ENCODE measurements around the gene FSTL3. TPM values are rescaled to one million over a fixed set of nuclear protein-coding genes. Genes with fewer than 3 reads are reported as not detected.

FSTL3 gene
- total and polyA plus RNA-seq, 10 of the 15 experiments (the other 5 are each of a cell fraction or from before 2014, with no cell fraction given) = 0.42 to 13.5 (median 3.6) TPM

DNA sequence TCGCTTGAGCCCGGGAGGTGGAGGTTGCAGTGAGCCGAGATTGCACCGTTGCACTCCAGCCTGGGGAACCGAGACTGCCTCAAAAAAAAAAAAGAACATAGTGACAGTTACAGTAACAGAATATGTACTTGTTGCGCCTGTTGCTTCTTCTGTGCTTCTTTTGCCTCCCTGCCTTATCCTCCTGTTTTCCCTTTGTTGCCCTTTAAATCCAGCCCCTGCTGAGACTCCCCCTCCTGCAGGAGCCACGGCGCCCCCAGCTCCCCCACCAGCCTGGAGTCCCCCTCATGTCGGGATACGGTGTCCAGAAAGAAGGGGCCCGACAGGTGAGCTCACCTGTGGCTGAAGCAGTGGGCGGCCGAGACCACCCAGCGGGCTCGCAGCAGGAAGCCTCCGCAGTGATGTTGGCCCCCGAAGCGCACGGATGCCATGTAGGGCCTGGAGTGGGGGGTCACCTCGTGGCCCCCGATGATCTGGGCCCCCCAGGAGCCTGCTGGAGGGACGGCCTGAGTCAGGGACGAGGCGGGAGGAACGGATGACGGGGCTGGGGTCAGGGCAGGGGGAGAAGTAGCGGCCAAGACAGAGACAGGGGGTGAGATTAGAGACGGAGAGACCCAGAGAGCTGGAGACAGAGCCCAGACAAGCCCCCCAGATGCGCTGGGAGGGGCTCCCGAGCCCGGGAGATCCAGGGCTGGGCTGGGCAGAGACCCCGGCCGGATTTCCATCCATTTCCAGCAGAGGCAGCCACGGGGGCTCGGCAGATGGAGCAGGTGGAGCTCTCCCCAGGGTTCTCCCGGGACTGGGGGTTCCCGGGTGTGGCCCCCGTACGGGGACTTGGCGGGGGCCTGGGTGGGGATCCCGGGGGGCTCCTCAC is 18.5 kb downstream of the FSTL3 start:
- in situ Hi-C loops (cut with MboI) (no loop called here), intact Hi-C loops (cut with micrococcal nuclease; ENCODE audit: unreplicated experiment) (no loop called here)
- Histone ChIP-seq H3K79me2 (ENCODE audit: control insufficient read depth, insufficient read depth, low read length) (no peaks in the 10 kb centered on the region), H4K20me1 (ENCODE audit: control insufficient read depth, insufficient read depth) (no peaks in the 10 kb centered on the region), H3K4me1 (ENCODE audit: control insufficient read depth, insufficient read depth, low read length) (no peaks in the 10 kb centered on the region), H3K36me3 (ENCODE audit: control insufficient read depth in 2 of 2, insufficient read depth in 2 of 2, low read length in 1 of 2) (no peaks in the 10 kb centered on the region), H3K4me3 (no peak overlapping the region), H3K9ac (ENCODE audit: control insufficient read depth, insufficient read depth, low read length) (no peak overlapping the region), H3K27me3 (replicated peaks in 1 of 2; ENCODE audit: control insufficient read depth in 2 of 2, insufficient read depth in 2 of 2, low read length in 1 of 2) (no peaks in the 10 kb centered on the region; a peak in 3 of 4 replicates), H3K9me3 (replicated peaks; ENCODE audit: control insufficient read depth, insufficient read depth, low read length) (no peaks in the 10 kb centered on the region), H3K27ac (ENCODE audit: control insufficient read depth, insufficient read depth) (no peak overlapping the region), H2AFZ (ENCODE audit: control insufficient read depth, low read depth, low read length) (no peak overlapping the region), H3K4me2 (ENCODE audit: control insufficient read depth, insufficient read depth) (no peak overlapping the region)
- RAD21 ChIA-PET (ENCODE audit: unreplicated experiment) = no interaction called here
- POLR2A ChIA-PET = no interaction called here
- no TSS peak for BruUV-seq (replicated peaks)
- CTCF ChIA-PET = no interaction called here
- SMC1A ChIA-PET (ENCODE audit: uncharacterized antibody, unreplicated experiment) = no interaction called here
- ATAC-seq (no peak), FAIRE-seq (no peak), DNase-seq (ENCODE audit: low read depth, low spot score) (no peak)
- 34% methylated on average over 27 of the region's 41 CpGs for WGBS (ENCODE audit: insufficient coverage, insufficient replicate concordance, low lambda C conversion rate, missing lambda C conversion rate)
- TF ChIP-seq RAD21 (IDR thresholded peaks at IDR 0.05; ENCODE audit: insufficient read depth, low read depth, low read length) (no peak), SPI1 (IDR thresholded peaks at IDR 0.05; ENCODE audit: borderline replicate concordance, insufficient read depth, low read depth, low read length) (no peak), PML (IDR thresholded peaks at IDR 0.05; ENCODE audit: low read length) (no peak), POU2F2 (IDR thresholded peaks at IDR 0.05; ENCODE audit: borderline replicate concordance, low read depth, low read length) (no peak), FOXM1 (IDR thresholded peaks at IDR 0.05; ENCODE audit: low read depth, low read length) (no peak), HDGF (IDR thresholded peaks at IDR 0.05) (no peak), TARDBP (IDR thresholded peaks at IDR 0.05; ENCODE audit: borderline replicate concordance) (no peak), SRF (IDR thresholded peaks at IDR 0.05; ENCODE audit: low read depth in 2 of 2, low read length in 2 of 2) (no peak), YBX1 (IDR thresholded peaks at IDR 0.05) (no peak), ZNF622 (IDR thresholded peaks at IDR 0.05) (no peak)
- TF ChIP-seq, protein P1, sequence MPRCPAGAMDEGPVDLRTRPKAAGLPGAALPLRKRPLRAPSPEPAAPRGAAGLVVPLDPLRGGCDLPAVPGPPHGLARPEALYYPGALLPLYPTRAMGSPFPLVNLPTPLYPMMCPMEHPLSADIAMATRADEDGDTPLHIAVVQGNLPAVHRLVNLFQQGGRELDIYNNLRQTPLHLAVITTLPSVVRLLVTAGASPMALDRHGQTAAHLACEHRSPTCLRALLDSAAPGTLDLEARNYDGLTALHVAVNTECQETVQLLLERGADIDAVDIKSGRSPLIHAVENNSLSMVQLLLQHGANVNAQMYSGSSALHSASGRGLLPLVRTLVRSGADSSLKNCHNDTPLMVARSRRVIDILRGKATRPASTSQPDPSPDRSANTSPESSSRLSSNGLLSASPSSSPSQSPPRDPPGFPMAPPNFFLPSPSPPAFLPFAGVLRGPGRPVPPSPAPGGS (IDR thresholded peaks at IDR 0.05; ENCODE audit: borderline replicate concordance, insufficient read depth, low read depth, low read length, poor library complexity, severe bottlenecking) = no peak
- TF ChIP-seq, protein P2, sequence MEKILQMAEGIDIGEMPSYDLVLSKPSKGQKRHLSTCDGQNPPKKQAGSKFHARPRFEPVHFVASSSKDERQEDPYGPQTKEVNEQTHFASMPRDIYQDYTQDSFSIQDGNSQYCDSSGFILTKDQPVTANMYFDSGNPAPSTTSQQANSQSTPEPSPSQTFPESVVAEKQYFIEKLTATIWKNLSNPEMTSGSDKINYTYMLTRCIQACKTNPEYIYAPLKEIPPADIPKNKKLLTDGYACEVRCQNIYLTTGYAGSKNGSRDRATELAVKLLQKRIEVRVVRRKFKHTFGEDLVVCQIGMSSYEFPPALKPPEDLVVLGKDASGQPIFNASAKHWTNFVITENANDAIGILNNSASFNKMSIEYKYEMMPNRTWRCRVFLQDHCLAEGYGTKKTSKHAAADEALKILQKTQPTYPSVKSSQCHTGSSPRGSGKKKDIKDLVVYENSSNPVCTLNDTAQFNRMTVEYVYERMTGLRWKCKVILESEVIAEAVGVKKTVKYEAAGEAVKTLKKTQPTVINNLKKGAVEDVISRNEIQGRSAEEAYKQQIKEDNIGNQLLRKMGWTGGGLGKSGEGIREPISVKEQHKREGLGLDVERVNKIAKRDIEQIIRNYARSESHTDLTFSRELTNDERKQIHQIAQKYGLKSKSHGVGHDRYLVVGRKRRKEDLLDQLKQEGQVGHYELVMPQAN (conservative IDR thresholded peaks at IDR 0.05) = no peak
- TF ChIP-seq, protein P3, sequence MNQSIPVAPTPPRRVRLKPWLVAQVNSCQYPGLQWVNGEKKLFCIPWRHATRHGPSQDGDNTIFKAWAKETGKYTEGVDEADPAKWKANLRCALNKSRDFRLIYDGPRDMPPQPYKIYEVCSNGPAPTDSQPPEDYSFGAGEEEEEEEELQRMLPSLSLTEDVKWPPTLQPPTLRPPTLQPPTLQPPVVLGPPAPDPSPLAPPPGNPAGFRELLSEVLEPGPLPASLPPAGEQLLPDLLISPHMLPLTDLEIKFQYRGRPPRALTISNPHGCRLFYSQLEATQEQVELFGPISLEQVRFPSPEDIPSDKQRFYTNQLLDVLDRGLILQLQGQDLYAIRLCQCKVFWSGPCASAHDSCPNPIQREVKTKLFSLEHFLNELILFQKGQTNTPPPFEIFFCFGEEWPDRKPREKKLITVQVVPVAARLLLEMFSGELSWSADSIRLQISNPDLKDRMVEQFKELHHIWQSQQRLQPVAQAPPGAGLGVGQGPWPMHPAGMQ (IDR thresholded peaks at IDR 0.05; ENCODE audit: borderline replicate concordance) = no peak
- TF ChIP-seq, protein P4, sequence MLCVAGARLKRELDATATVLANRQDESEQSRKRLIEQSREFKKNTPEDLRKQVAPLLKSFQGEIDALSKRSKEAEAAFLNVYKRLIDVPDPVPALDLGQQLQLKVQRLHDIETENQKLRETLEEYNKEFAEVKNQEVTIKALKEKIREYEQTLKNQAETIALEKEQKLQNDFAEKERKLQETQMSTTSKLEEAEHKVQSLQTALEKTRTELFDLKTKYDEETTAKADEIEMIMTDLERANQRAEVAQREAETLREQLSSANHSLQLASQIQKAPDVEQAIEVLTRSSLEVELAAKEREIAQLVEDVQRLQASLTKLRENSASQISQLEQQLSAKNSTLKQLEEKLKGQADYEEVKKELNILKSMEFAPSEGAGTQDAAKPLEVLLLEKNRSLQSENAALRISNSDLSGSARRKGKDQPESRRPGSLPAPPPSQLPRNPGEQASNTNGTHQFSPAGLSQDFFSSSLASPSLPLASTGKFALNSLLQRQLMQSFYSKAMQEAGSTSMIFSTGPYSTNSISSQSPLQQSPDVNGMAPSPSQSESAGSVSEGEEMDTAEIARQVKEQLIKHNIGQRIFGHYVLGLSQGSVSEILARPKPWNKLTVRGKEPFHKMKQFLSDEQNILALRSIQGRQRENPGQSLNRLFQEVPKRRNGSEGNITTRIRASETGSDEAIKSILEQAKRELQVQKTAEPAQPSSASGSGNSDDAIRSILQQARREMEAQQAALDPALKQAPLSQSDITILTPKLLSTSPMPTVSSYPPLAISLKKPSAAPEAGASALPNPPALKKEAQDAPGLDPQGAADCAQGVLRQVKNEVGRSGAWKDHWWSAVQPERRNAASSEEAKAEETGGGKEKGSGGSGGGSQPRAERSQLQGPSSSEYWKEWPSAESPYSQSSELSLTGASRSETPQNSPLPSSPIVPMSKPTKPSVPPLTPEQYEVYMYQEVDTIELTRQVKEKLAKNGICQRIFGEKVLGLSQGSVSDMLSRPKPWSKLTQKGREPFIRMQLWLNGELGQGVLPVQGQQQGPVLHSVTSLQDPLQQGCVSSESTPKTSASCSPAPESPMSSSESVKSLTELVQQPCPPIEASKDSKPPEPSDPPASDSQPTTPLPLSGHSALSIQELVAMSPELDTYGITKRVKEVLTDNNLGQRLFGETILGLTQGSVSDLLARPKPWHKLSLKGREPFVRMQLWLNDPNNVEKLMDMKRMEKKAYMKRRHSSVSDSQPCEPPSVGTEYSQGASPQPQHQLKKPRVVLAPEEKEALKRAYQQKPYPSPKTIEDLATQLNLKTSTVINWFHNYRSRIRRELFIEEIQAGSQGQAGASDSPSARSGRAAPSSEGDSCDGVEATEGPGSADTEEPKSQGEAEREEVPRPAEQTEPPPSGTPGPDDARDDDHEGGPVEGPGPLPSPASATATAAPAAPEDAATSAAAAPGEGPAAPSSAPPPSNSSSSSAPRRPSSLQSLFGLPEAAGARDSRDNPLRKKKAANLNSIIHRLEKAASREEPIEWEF (IDR thresholded peaks at IDR 0.05; ENCODE audit: insufficient replicate concordance, low read depth, low read length) = no peak

Measured in GM12878 (cell line).